Suprapubic skin (tissue), 4 donors: ENCODE data around the gene TTC28. TPM values are rescaled to one million over a fixed set of nuclear protein-coding genes. Genes with fewer than 3 reads are reported as not detected.

Source experiments
- DNase-seq, 2 donors: peaks; one replicate each; pipeline ENCODE4 v3.0.0-alpha.2; 2019; ENCODE audit warnings: low spot score in 2 of 2
- H3K27ac ChIP-seq: fragments of 200-600 bp; sonication (generic); one replicate; pipeline ENCODE4 v1.5.1; 2019
- H3K27me3 ChIP-seq: fragments of 200-600 bp; sonication (generic); one replicate; pipeline ENCODE4 v1.5.1; 2019
- H3K36me3 ChIP-seq: fragments of 200-600 bp; sonication (generic); one replicate; pipeline ENCODE4 v1.5.1; 2019
- H3K4me1 ChIP-seq: fragments of 200-600 bp; sonication (generic); one replicate; pipeline ENCODE4 v1.5.1; 2019
- H3K4me3 ChIP-seq: fragments of 200-600 bp; sonication (generic); one replicate; pipeline ENCODE4 v1.5.1; 2019; ENCODE audit warnings: mild to moderate bottlenecking
- H3K9me3 ChIP-seq: fragments of 200-600 bp; sonication (generic); one replicate; pipeline ENCODE4 v1.5.1; 2019
- EP300 ChIP-seq: sonication (generic); formaldehyde crosslinking; IDR thresholded peaks from one replicate; pipeline ENCODE4 v1.6.1; 2017; ENCODE audit warnings: antibody characterized with exemption
- POLR2A ChIP-seq, 2 donors: fragments of 450-650 bp; IDR thresholded peaks; one replicate each; pipeline ENCODE4 v1.6.1; 2017; ENCODE audit warnings: antibody characterized with exemption in 2 of 2, mild to moderate bottlenecking in 2 of 2, moderate library complexity in 2 of 2
- POLR2AphosphoS5 ChIP-seq, 3 donors: sonication (generic); formaldehyde crosslinking; IDR thresholded peaks; one replicate each; pipeline ENCODE4 v1.6.1; 2017; ENCODE audit warnings: antibody characterized with exemption in 3 of 3
- WGBS: methylation state at CpG from one replicate; pipeline ENCODE4 v1.1.5; 2018; 5-methylcytosine and 5-hydroxymethylcytosine counted together
- total RNA-seq, 4 donors: library from RNA; depleted of rRNA; stranded (reverse); fragments of >200 nt; gene quantifications; one replicate each; pipeline ENCODE4 v1.1.0, GENCODE V29; 2016
- TF ChIP-seq, protein P1 (sequence below), 2 donors: fragments of 200-600 bp in 1 of 2; fragments of 450-650 bp in 1 of 2; sonication (generic) in 1 of 2; IDR thresholded peaks; one replicate each; pipeline ENCODE4 v1.5.1; 2016 to 2019; ENCODE audit warnings: antibody characterized with exemption in 2 of 2, mild to moderate bottlenecking in 1 of 2, moderate library complexity in 1 of 2

TTC28 gene
- total RNA-seq, 4 donors from 2014 or later: 8.1 to 23.1 (median 11.7) TPM

DNA sequence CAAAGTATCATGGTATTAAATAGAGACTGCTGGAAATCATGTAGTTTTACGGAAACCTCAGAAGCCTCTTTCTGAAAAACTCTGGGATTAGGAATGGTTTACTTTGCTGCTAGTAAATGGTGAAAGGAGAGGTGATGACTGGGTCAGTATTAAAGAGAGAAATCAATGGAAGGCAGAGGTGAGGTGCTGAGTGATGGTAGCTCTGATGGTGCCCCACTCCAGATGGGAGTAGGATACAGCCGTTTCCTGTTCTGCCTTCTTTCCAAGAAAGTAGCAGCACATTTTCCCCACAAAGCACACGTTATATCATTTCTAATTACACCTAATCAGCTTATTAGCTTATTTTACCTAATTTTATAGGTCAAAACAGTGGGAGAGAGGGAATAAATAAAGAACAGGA lies 493.0 kb downstream of the TTC28 start:
- WGBS: 85% methylated on average over 3 of the region's 3 CpGs
- no peak overlapping the region for H3K4me3 ChIP-seq
- H3K36me3 ChIP-seq: no peaks in the 10 kb centered on the region
- DNase-seq: no peak
- H3K27me3 ChIP-seq: no peaks in the 10 kb centered on the region
- peaks cover 1% of the 10 kb centered on the region for H3K4me1 ChIP-seq
- no peak overlapping the region for H3K27ac ChIP-seq
- H3K9me3 ChIP-seq: no peaks in the 10 kb centered on the region
- TF ChIP-seq POLR2A (IDR thresholded peaks at IDR 0.05) (no peak), EP300 (no peak), POLR2AphosphoS5 (IDR thresholded peaks at IDR 0.05) (no peak)
- TF ChIP-seq, protein P1, sequence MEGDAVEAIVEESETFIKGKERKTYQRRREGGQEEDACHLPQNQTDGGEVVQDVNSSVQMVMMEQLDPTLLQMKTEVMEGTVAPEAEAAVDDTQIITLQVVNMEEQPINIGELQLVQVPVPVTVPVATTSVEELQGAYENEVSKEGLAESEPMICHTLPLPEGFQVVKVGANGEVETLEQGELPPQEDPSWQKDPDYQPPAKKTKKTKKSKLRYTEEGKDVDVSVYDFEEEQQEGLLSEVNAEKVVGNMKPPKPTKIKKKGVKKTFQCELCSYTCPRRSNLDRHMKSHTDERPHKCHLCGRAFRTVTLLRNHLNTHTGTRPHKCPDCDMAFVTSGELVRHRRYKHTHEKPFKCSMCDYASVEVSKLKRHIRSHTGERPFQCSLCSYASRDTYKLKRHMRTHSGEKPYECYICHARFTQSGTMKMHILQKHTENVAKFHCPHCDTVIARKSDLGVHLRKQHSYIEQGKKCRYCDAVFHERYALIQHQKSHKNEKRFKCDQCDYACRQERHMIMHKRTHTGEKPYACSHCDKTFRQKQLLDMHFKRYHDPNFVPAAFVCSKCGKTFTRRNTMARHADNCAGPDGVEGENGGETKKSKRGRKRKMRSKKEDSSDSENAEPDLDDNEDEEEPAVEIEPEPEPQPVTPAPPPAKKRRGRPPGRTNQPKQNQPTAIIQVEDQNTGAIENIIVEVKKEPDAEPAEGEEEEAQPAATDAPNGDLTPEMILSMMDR (IDR thresholded peaks at IDR 0.05): no peak

GRCh38 chr22:28185130-28185529 lies 494.5 kb downstream of the TTC28 start:
- TF ChIP-seq POLR2A (IDR thresholded peaks at IDR 0.05) (no peak), POLR2AphosphoS5 (IDR thresholded peaks at IDR 0.05) (no peak), EP300 (no peak)
- TF ChIP-seq, protein P1 (IDR thresholded peaks at IDR 0.05): no peak

GRCh38 chr22:28183078-28183860 lies 496.4 kb downstream of the TTC28 start:
- DNase-seq: no peak
- no peak for TF ChIP-seq POLR2A (IDR thresholded peaks at IDR 0.05)
- TF ChIP-seq EP300: no peak
- no peak for TF ChIP-seq POLR2AphosphoS5 (IDR thresholded peaks at IDR 0.05)
- TF ChIP-seq, protein P1 (IDR thresholded peaks at IDR 0.05): no peak

More at GRCh38 chr22:28185130-28185529, 494.5 kb downstream of the TTC28 start:
- H3K4me3 ChIP-seq: no peak overlapping the region
- H3K36me3 ChIP-seq: no peaks in the 10 kb centered on the region
- WGBS: 94% methylated on average over 4 of the region's 4 CpGs
- H3K9me3 ChIP-seq: no peaks in the 10 kb centered on the region
- no peak for DNase-seq
- H3K4me1 ChIP-seq: peaks cover 7% of the 10 kb centered on the region
- no peak overlapping the region for H3K27ac ChIP-seq
- H3K27me3 ChIP-seq: no peaks in the 10 kb centered on the region

DNA sequence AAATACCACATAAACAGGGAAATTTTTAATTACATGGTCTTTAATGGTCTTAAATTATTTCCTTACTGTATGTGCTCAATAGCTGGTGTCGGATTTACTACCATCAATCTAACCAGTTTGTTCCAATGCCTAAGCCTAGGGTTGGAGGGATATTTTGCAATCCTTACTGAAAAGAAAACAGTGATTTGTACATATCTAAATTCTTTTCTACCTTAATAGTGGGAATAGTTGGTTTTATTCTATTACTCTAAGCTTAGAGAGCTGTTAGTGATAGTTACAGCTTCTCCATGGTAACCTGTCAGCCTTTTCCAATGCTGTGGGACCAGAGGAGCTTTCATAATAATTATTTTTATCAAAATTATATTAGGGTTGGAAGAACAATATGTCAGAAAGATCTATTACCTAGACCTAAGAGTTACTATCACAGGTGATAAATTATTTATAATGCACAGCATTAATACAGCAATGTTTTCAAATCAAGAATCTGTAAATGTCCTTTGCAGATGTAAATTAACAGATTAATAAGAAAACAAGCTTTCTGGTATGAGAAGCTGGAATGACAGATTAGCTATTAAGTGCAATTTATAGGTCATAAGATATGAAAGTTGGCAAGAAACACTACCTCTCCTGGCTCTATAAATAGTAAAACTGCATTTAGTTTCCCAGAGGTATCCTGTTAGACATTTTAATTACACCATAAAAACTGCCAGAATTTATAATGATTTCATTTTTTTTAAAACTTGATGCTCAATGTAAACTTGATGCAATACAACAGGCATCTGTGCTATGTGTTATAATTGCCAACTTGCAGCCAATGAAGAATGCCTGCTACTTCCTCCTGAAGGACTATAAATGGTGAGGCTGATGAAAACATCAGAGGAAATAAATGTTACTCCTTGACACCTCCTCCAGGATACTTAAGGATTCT lies 498.6 kb downstream of the TTC28 start:
- 85% methylated on average over 1 of the region's 1 CpG for WGBS
- no peak for DNase-seq
- Histone ChIP-seq H3K4me1 (peaks cover 7% of the 10 kb centered on the region), H3K4me3 (no peak overlapping the region), H3K27me3 (no peaks in the 10 kb centered on the region), H3K27ac (no peak overlapping the region), H3K36me3 (no peaks in the 10 kb centered on the region), H3K9me3 (no peaks in the 10 kb centered on the region)
- TF ChIP-seq EP300 (no peak), POLR2AphosphoS5 (IDR thresholded peaks at IDR 0.05) (no peak), POLR2A (IDR thresholded peaks at IDR 0.05) (no peak)
- TF ChIP-seq, protein P1 (IDR thresholded peaks at IDR 0.05): no peak

More at GRCh38 chr22:28183078-28183860, 496.4 kb downstream of the TTC28 start:
- Histone ChIP-seq H3K9me3 (no peaks in the 10 kb centered on the region), H3K27ac (no peak overlapping the region), H3K27me3 (no peaks in the 10 kb centered on the region), H3K4me3 (no peak overlapping the region), H3K4me1 (peaks cover 7% of the 10 kb centered on the region), H3K36me3 (no peaks in the 10 kb centered on the region)
- WGBS: 77% methylated on average over 4 of the region's 4 CpGs

- H3K4me1 ChIP-seq: peaks cover 7% of the 10 kb centered on the region
- TF ChIP-seq, protein P1 (IDR thresholded peaks at IDR 0.05): no peak
- TF ChIP-seq POLR2A (IDR thresholded peaks at IDR 0.05) (no peak), POLR2AphosphoS5 (IDR thresholded peaks at IDR 0.05) (no peak), EP300 (no peak)
- 100% methylated on average over 4 of the region's 4 CpGs for WGBS
These were observed 500.2 kb downstream of the TTC28 start for GRCh38 chr22:28179392-28179791.

More at GRCh38 chr22:28179392-28179791, 500.2 kb downstream of the TTC28 start:
- no peak for DNase-seq
- no peak overlapping the region for H3K4me3 ChIP-seq
- H3K27me3 ChIP-seq: no peaks in the 10 kb centered on the region
- no peak overlapping the region for H3K27ac ChIP-seq
- H3K36me3 ChIP-seq: no peaks in the 10 kb centered on the region
- no peaks in the 10 kb centered on the region for H3K9me3 ChIP-seq
